NCI-H748 (cell line): ENCODE data around the gene CACNA1F.

Experiments used
- DNase-seq: peaks from one replicate; lab custom pipeline; 2025; ENCODE audit not compliant: unreplicated experiment; lab: John Stamatoyannopoulos, UW

Gene CACNA1F

GRCh38 chrX:49199906-49200771 is 33.0 kb downstream of the CACNA1F start, which contains the start of gene SYP:
Gene SYP (minus strand): TSS chrX:49200193. CDS start chrX:49200186, 7 bp downstream.
- peak; percentile 86 for DNase-seq

GRCh38 chrX:49199315-49199595 is 33.9 kb downstream of the CACNA1F start:
- DNase-seq, result no peak

DNA sequence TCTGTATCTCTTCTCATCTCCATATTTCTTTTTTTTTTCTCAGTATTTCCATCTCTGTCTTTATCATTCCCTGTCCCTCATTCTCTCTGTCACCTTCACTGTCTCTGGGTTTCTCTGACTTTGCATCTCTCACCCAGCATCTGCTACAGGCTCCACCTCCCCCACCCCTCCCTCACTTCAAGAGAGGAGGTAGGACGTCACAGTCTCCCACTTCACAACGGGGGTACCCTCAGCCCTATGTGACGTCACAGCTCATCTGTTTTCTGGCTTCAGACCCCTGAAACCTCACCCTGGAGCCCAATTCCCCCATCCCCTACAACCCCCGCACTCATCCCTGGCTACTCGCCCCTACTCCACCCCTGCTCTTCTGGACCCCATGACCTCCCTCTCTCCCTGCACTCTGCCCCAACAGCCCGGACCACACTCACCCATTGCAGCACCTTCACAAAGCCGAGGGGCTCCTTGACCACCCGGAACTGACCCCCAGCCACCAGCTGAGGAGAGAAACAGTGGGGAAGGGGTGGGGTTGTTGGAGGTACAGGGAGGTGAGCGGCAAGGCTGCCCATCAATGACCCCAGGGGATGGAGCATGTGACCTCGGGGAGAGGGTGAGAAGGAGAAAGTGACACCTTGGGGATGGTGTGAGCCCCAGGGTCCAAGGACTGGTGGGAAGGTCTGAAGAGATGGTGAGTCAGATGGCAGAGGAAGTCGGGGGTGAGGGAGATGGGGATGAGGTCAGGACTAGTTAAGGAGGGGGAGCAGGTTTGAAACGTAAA is 34.4 kb downstream of the CACNA1F start:
- DNase-seq, result no peak

DNA sequence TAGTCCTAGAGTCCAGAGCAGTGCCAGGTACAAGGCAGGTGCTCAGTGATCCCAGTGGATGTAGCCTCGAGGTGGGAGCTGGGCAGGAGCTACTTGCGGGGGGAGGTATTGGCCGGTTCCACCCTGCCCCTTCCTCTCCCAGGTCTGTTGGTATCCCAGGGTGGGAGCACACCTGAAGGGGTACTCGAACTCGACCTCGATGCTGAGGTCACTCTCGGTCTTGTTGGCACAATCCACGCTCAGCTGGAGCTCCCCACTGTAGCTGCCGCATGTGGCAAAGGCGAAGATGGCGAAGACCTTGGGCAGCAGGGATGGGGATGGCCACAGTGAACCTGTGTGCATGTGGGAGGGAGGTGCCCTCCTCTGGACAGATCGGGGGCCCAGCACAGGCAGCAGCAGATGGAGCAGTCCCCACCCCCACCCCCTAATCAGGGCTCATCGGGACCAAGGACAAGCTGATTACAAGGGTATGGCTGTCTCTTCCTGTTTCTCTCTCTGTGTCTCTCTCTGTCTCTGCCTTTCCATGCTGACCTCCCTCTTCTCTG is 35.5 kb downstream of the CACNA1F start:
- DNase-seq, result no peak

DNA sequence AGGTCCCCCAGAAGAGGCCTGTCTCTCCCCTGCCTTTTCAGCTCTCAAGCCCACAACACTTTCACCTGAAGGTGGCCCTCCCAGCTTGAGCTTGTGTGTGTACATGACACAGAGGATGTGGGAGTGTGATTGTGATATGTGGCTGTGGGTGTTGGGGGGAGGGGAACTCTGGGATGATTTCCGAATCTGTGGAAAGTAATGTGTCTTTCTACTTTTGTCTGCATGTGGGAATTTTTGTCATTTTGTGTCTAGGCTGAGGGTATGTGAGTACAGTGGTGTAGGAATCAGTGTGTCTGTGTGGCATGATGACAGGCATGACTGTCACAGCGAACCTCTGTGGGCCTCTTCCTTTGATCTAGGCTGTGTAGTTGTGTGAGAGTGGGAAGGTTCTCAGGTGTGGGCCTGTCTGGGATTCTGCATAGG is 39.6 kb downstream of the CACNA1F start:
- DNase-seq, result no peak

GRCh38 chrX:49192722-49193328 is 40.3 kb downstream of the CACNA1F start:
- DNase-seq, result peak; percentile 28

- DNase-seq, result peak; percentile 68
Measured at GRCh38 chrX:49191574-49192011, 41.5 kb downstream of the CACNA1F start.

DNA sequence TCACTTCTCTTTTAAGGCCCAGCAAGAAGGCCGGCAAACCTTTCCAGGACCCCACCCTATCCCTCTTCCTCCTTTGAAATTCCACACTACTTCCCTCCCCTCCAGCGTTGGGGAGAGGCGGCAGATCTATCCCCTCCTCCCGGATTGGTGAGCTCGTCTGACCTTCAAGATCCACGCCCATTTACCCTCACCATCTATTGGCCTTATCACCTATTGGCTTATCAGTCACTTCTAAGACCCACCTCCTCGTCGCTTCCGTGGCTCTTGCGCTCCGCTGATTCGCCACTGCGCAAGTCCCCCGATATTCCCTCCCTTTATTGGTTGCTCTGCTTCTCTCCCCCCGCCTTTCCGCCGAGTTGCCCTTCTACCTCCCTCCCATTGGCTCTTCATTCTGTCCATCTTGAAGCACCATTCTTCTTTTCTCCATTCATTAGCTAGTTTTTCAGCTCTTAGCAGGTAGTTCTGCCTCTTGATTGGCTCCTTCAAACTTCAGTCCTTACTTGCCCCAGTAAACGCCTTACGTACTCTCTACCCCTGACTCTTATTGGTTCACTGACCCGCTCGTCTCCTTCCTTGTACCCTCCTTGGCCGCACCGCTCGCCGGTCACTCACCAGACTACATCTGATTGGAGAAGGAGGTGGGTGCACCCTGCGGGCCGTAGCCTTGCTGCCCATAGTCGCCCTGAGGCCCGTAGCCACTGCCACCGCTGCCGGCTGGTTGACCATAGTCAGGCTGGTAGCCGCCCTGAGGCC is 42.1 kb downstream of the CACNA1F start:
- DNase-seq, result peak; percentile 100

GRCh38 chrX:49189606-49190005 is 43.5 kb downstream of the CACNA1F start:
- no peak for DNase-seq

DNA sequence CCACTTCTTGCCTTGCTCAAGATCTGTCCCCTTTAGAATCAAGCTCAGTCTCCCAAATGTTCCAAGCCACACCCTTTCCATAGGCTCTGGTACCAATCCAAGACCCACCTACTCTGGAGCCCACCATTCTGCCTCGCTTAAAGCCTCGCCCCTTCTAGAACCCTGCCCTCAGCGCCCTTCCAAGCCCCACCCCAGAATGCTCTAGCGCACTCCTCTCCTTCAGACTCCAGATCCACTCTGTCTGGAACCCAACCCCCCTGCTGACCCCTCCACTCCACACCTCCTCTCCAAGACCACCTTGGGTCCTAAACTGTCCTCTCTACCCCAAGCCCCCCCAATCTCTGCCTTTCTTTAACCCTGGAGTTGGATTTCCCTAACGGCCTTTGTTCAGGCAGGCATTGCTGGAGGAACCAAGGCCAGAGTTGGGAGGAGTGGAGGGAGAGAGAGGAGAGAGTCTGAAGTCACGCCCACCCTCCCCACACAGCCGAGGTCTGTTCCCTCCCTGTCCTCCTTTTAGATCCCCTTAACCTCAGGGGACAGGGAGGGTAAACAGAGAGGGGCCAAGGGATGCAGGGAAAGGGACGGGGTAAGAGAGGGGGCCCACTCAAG is 44.6 kb downstream of the CACNA1F start:
- no peak for DNase-seq

DNA sequence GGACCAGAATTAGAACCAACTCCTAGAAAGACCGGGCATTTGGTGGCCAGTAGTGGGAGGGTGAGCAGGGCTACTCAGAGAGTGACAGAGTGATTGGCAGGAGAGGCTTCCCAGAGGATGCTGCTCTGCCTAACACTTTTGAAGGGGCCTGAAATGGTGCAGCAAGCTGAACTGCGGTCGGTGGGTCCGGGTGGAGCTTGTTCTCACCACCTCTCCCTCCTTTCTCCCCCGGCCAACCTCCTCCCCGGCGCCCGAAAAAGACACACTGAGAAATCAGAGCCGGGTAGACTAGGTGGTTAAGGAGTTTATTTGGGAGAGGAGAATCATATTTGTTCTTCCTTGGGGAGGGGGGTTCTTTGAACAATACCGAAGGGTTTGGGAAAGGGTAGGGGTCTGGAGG is 45.6 kb downstream of the CACNA1F start:
- no peak for DNase-seq

DNA sequence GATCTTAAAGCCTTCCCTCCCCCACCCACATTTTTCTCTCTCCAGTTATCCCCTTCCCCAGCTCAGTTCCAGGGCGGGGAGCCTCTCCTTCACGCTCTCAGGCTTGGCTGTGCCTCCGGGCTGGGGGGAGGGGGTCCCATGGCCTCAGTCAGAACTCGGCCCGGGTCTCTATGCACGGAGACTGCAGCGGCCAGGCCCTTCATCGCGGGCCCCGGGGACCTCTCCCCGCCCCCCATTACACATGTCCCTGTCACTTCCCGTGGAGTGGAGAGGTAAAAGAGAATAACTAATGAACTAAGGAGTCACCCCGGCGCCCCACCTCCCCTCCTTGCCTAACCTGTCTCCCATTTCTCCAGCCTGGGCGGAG is 46.1 kb downstream of the CACNA1F start:
- no peak for DNase-seq

GRCh38 chrX:49186125-49187027 is 46.8 kb downstream of the CACNA1F start, which contains the start of gene PRICKLE3:
Gene PRICKLE3 (minus strand): TSS chrX:49186373. CDS start chrX:49186297, 76 bp downstream.
- peak; percentile 78 for DNase-seq

GRCh38 chrX:49184294-49185281 is 48.6 kb downstream of the CACNA1F start:
- DNase-seq, result peak; percentile 95

GRCh38 chrX:49183701-49184281 is 49.3 kb downstream of the CACNA1F start:
- DNase-seq, result no peak

DNA sequence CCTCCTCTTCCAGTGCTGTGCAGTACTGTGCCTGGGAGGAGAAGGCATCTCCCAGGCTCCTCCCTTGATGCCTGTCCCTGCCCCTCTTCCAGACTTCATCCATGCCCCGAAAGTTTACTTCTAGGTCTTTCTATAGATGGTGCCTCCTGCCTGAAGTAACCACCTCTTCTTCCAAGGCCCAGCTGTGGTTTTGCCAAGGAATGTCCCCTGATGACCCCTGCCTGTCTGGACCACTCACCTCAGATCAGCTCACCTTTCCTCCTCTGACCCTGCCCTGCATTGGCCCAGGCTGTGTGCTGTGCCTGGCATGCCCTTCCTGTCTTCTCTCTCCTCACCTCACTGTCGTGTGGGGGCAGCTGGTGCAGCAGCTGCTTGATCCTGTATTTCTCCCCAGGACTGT is 53.8 kb downstream of the CACNA1F start:
- DNase-seq, result no peak

GRCh38 chrX:49178537-49178936 is 54.6 kb downstream of the CACNA1F start:
- no peak for DNase-seq
